Transverse colon (tissue), 4 donors: ENCODE measurements around the gene MPDZ. TPM values are rescaled to one million over a fixed set of nuclear protein-coding genes. Genes with fewer than 3 reads are reported as not detected.

ENCODE experiments used
- DNase-seq: peaks from one replicate; pipeline ENCODE4 v3.0.0-alpha.2; 2019
- H3K27ac ChIP-seq, 4 donors: fragments of 200-600 bp; sonication (generic); 2 replicates each; pipeline ENCODE4 v1.5.1; 2016 to 2018; ENCODE audit warnings: inconsistent platforms in 4 of 4
- H3K27me3 ChIP-seq: fragments of 200-600 bp; sonication (generic); 2 replicates; pipeline ENCODE4 v1.5.1; 2017; ENCODE audit warnings: inconsistent platforms
- H3K36me3 ChIP-seq, 4 donors: fragments of 200-600 bp; sonication (generic); 2 replicates each; pipeline ENCODE4 v1.5.1; 2017 to 2019; ENCODE audit warnings: inconsistent platforms in 4 of 4
- H3K4me1 ChIP-seq, 4 donors: fragments of 200-600 bp; sonication (generic); 2 replicates each; pipeline ENCODE4 v1.5.1; 2017 to 2020; ENCODE audit warnings: inconsistent platforms in 4 of 4
- H3K4me3 ChIP-seq, 4 donors: fragments of 200-600 bp; sonication (generic); 1 replicate in 1 of 4; 2 replicates in 3 of 4; pipeline versions ENCODE4 v1.5.1 to v1.6.1; 2017 to 2019; ENCODE audit warnings: inconsistent platforms in 4 of 4
- H3K9me3 ChIP-seq, 2 donors: fragments of 200-600 bp; sonication (generic); 2 replicates each; pipeline ENCODE4 v1.5.1; 2017 to 2019; ENCODE audit warnings: inconsistent platforms in 2 of 2
- EP300 ChIP-seq: sonication (generic); formaldehyde crosslinking; IDR thresholded peaks from one replicate; pipeline ENCODE4 v1.6.1; 2017; ENCODE audit warnings: antibody characterized with exemption, low read depth
- POLR2A ChIP-seq: fragments of 450-650 bp; IDR thresholded peaks from one replicate; pipeline ENCODE4 v1.6.1; 2016; ENCODE audit warnings: antibody characterized with exemption, mild to moderate bottlenecking, moderate library complexity
- POLR2AphosphoS5 ChIP-seq, 3 donors: sonication (generic); formaldehyde crosslinking; IDR thresholded peaks; one replicate each; pipeline ENCODE4 v1.6.1; 2016; ENCODE audit warnings: antibody characterized with exemption in 3 of 3
- WGBS, 2 donors: methylation state at CpG; one replicate each; pipeline ENCODE4 v1.1.5; 2018; ENCODE audit warnings: low coverage in 1 of 2; 5-methylcytosine and 5-hydroxymethylcytosine counted together
- in situ Hi-C, 4 donors: fragments of 200-750 bp; cut with MboI; loops; one replicate each; pipeline versions ENCODE4 v1.15.0 to v1.15.1; 2017; ENCODE audit warnings: low sequenced_read_pairs in 3 of 4, low pct_ligation_motif_present in 1 of 4, low pct_unique_long_range_greater_than_20kb in 1 of 4
- intact Hi-C: fragments of 100-400 bp; cut with DNase I; formaldehyde crosslinking; loops from one replicate; pipeline ENCODE4 v1.15.1; 2023; ENCODE audit warnings: low total_unique reads
- total RNA-seq, 4 donors: library from RNA; depleted of rRNA; stranded (reverse); fragments of >200 nt; gene quantifications; one replicate each; pipeline ENCODE4 v1.1.0, GENCODE V29; 2016
- TF ChIP-seq, protein P1 (sequence below), 5 experiments: fragments of 200-600 bp in 3 of 5; fragments of 450-650 bp in 2 of 5; sonication (generic) in 3 of 5; IDR thresholded peaks; 1 replicate in 2 of 5; 2 replicates in 3 of 5; pipeline ENCODE4 v1.5.1; 2016 to 2017; ENCODE audit warnings: antibody characterized with exemption in 5 of 5, inconsistent platforms in 3 of 5, mild to moderate bottlenecking in 2 of 5, moderate library complexity in 1 of 5

The MPDZ gene
- total RNA-seq, 4 donors from 2014 or later, result 9.7 to 62.1 (median 14.5) TPM

DNA sequence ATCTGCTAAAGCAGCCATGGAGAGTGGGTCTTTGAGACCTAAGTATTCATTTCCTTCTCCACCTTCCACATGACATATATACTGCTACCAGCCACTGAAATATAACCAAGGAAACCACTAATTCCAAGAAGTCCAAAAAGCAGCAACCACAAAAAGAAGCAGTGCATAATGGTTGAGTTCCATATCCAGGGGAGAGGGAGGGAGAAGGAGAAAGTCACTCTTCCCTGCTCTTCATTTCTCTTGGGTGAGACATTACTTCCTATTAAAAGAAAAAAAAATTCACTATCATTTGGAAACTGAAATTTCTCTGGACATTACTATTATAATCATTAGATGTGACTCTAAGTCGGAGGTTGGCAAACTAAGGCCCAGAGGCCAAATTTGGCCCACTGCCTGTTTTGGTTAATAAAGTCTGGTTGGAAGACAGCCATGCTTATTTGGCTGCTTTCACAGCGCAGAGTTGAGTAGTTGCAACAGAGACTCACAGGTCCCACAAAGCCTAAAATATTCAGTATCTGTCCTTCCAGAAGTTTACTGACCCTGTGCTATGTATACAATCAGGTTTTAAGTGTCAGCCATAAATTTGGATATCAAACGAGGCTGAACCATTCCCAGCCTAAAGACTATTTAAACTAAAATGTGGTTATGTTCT, 168.6 kb downstream of the MPDZ start:
- intact Hi-C loops, result no loop called here
- Histone ChIP-seq H3K9me3 (no peaks in the 10 kb centered on the region), H3K4me3 (no peak overlapping the region), H3K4me1 (no peaks in the 10 kb centered on the region), H3K27ac (no peak overlapping the region), H3K36me3 (peaks cover 0 to 7% (median 0%) of the 10 kb centered on the region in 4 donors), H3K27me3 (no peaks in the 10 kb centered on the region)
- WGBS, 2 donors, result 31 to 32% methylated on average over 3 of the region's 3 CpGs
- DNase-seq, result no peak
- in situ Hi-C loops, result no loop called here
- TF ChIP-seq POLR2AphosphoS5 (IDR thresholded peaks at IDR 0.05) (no peak), EP300 (no peak), POLR2A (no peak)
- TF ChIP-seq, protein P1, sequence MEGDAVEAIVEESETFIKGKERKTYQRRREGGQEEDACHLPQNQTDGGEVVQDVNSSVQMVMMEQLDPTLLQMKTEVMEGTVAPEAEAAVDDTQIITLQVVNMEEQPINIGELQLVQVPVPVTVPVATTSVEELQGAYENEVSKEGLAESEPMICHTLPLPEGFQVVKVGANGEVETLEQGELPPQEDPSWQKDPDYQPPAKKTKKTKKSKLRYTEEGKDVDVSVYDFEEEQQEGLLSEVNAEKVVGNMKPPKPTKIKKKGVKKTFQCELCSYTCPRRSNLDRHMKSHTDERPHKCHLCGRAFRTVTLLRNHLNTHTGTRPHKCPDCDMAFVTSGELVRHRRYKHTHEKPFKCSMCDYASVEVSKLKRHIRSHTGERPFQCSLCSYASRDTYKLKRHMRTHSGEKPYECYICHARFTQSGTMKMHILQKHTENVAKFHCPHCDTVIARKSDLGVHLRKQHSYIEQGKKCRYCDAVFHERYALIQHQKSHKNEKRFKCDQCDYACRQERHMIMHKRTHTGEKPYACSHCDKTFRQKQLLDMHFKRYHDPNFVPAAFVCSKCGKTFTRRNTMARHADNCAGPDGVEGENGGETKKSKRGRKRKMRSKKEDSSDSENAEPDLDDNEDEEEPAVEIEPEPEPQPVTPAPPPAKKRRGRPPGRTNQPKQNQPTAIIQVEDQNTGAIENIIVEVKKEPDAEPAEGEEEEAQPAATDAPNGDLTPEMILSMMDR (IDR thresholded peaks at IDR 0.05), result no peak

DNA sequence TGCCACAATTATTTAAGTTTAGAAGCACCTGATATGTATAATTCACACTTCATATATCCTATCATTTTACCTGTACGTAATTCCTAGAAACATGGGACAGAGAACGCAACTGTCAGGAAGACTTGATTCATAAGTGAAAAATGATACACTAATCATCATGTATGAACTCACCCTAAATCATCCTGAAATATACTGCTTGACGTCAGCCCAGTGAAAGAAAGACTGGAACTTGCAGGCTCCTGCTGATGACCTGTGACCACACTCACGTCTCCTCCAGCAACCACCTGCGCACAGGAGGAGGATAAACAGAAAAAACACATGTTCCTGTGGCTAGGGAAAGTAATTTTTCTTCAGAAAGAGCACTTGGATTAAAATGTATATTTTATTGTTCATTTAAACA, 169.7 kb downstream of the MPDZ start:
- 87 to 89% methylated on average over 3 to 5 of the region's 5 CpGs for WGBS, 2 donors
- no peak overlapping the region for H3K4me3 ChIP-seq
- no peak overlapping the region for H3K27ac ChIP-seq
- in situ Hi-C loops (no loop called here), intact Hi-C loops (no loop called here)
- TF ChIP-seq POLR2A, result no peak
- TF ChIP-seq, protein P1 (IDR thresholded peaks at IDR 0.05), result no peak
- no peak for TF ChIP-seq POLR2AphosphoS5 (IDR thresholded peaks at IDR 0.05)
- no peak for TF ChIP-seq EP300
- no peaks in the 10 kb centered on the region for H3K9me3 ChIP-seq
- H3K27me3 ChIP-seq, result no peaks in the 10 kb centered on the region
- no peaks in the 10 kb centered on the region for H3K4me1 ChIP-seq
- no peak for DNase-seq
- H3K36me3 ChIP-seq, result peaks cover 0 to 7% (median 0%) of the 10 kb centered on the region in 4 donors

DNA sequence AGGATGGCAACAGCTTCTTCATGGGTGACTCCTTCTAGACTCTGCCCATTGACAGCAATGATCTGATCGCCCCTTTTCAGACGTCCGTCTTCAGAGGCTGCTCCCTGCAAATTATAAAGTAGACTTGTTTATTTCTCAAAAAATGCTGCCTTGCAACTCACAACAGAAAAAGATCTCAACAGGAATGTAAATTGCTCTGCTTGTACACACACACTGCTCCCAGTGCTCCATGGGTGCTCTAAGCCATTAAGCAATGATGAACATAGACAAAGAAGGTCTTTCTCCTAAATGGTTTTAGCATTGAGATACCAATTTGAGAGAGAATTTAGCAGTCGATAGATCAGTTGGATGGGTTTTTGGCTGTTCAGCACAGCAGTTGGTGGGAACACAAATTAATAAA, 172.5 kb downstream of the MPDZ start:
- WGBS, 2 donors, result 93 to 94% methylated on average over 4 of the region's 4 CpGs
- H3K27me3 ChIP-seq, result no peaks in the 10 kb centered on the region
- no peak for TF ChIP-seq EP300
- no peak for TF ChIP-seq POLR2A
- TF ChIP-seq POLR2AphosphoS5 (IDR thresholded peaks at IDR 0.05), result no peak
- TF ChIP-seq, protein P1 (IDR thresholded peaks at IDR 0.05), result no peak
- intact Hi-C loops, result no loop called here
- DNase-seq, result no peak
- in situ Hi-C loops, result no loop called here
- no peaks in the 10 kb centered on the region for H3K4me1 ChIP-seq
- no peak overlapping the region for H3K27ac ChIP-seq
- H3K9me3 ChIP-seq, result no peaks in the 10 kb centered on the region
- peaks cover 0 to 7% (median 0%) of the 10 kb centered on the region in 4 donors for H3K36me3 ChIP-seq
- no peak overlapping the region for H3K4me3 ChIP-seq

DNA sequence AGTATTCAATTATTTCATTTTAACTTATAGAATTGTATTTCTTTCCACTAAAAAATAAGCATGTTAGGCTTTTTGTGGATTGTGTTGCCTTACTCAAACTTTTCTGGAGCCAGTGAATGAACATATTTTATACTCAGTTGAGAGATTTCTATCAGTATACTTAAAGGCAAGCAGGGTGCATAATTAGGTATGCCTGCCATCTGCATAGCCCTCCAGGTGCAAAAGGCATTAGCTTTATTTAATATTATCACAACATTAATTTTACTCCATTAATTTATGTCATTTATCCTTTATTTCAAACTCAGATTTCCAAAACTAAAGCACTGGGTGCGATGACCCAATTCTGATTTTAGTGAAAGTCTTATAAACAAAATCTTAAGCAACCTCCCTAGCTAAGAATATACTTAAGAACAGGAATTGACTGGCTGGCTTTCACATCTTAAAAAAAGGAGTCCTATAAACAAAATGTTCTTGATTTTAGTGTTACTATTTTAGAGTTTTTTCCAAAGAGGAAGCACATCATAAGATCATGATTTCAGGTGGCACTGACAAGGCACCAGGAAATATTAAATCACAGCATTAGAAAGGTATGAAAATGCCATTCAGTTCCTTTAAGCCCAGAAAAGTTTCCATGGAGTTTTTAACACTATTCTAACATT, 178.4 kb downstream of the MPDZ start:
- H3K27ac ChIP-seq, result no peak overlapping the region
- no peaks in the 10 kb centered on the region for H3K9me3 ChIP-seq
- intact Hi-C loops (no loop called here), in situ Hi-C loops (no loop called here)
- H3K4me1 ChIP-seq, result no peaks in the 10 kb centered on the region
- 85 to 86% methylated on average over 1 of the region's 1 CpG for WGBS, 2 donors
- no peaks in the 10 kb centered on the region for H3K36me3 ChIP-seq
- no peak for DNase-seq
- TF ChIP-seq, protein P1 (IDR thresholded peaks at IDR 0.05), result no peak
- TF ChIP-seq POLR2A (no peak), EP300 (no peak), POLR2AphosphoS5 (IDR thresholded peaks at IDR 0.05) (no peak)
- no peaks in the 10 kb centered on the region for H3K27me3 ChIP-seq
- no peak overlapping the region for H3K4me3 ChIP-seq
